ENCODE results near the gene USP38. TPM values are rescaled to one million over a fixed set of nuclear protein-coding genes. Genes with fewer than 3 reads are reported as not detected.

The USP38 gene
- total RNA-seq, 1 donor from 2014 or later, result 6.7 TPM

GRCh38 chr4:143270256-143270838, 85.6 kb downstream of the USP38 start:
- no peak for DNase-seq (ENCODE audit: low spot score in 2 of 2)
- Histone ChIP-seq H3K4me1 (no peaks in the 10 kb centered on the region), H3K36me3 (no peaks in the 10 kb centered on the region), H3K9me3 (no peaks in the 10 kb centered on the region), H3K27me3 (no peaks in the 10 kb centered on the region), H3K27ac (no peak overlapping the region), H3K4me3 (no peak overlapping the region)
- intact Hi-C loops (cut with DNase I), result no loop called here
- no peak for TF ChIP-seq CTCF (IDR thresholded peaks at IDR 0.05)

Other genes with a start within 250 kb of the USP38 start
- 31.0 TPM for gene GAB1, start 152.0 kb downstream of the USP38 start, total RNA-seq

All from ascending aorta (tissue), 2 donors.